Activated T-helper 1 cell treated with Interleukin-2 at 50 U/mL for 16 hours (primary cell): Measurements from ENCODE around the gene ANXA4.
"Not testable (repeated sequence)": the region's sequence is repeated elsewhere in the genome, so short reads cannot be mapped to it uniquely, and the experiment has no call there.

ENCODE experiments used
- DNase-seq: peaks from one replicate; pipeline ENCODE4 v3.0.0-alpha.2; 2020; ENCODE audit warnings: low read depth

Gene ANXA4

GRCh38 chr2:69807821-69808540 is 66.0 kb downstream of the ANXA4 start:
- no peak for DNase-seq

- DNase-seq = no peak
These were observed 68.6 kb downstream of the ANXA4 start for GRCh38 chr2:69810550-69810949.

GRCh38 chr2:69811018-69811417 is 69.1 kb downstream of the ANXA4 start:
- no peak for DNase-seq

- DNase-seq = no peak
These were observed 69.7 kb downstream of the ANXA4 start for GRCh38 chr2:69811591-69811990.

- no peak for DNase-seq
These were observed 73.8 kb downstream of the ANXA4 start for GRCh38 chr2:69815717-69816116.

GRCh38 chr2:69816923-69817542 is 75.1 kb downstream of the ANXA4 start:
- peak; percentile 34 for DNase-seq

- no peak for DNase-seq
These were observed 76.0 kb downstream of the ANXA4 start for GRCh38 chr2:69817729-69818501.

- DNase-seq = no peak
These were observed 86.0 kb downstream of the ANXA4 start for GRCh38 chr2:69827796-69828540.

GRCh38 chr2:69828938-69829255 is 87.0 kb downstream of the ANXA4 start:
- no peak for DNase-seq

- peak; percentile 98 for DNase-seq
These were observed 87.5 kb downstream of the ANXA4 start, which contains the start of gene GMCL1 for GRCh38 chr2:69829256-69830044. Gene GMCL1, plus strand, starts transcription at chr2:69829660. Its CDS starts 233 bp downstream, at chr2:69829893.

GRCh38 chr2:69830045-69830905 is 88.3 kb downstream of the ANXA4 start:
- peak; percentile 17 for DNase-seq

- DNase-seq = not testable (repeated sequence)
These were observed 88.9 kb downstream of the ANXA4 start for GRCh38 chr2:69830906-69831241.

GRCh38 chr2:69831354-69831905 is 89.5 kb downstream of the ANXA4 start:
- no peak for DNase-seq

GRCh38 chr2:69833752-69834151 is 91.8 kb downstream of the ANXA4 start:
- DNase-seq = no peak

- no peak for DNase-seq
These were observed 93.7 kb downstream of the ANXA4 start for GRCh38 chr2:69835666-69836065.

GRCh38 chr2:69836316-69836715 is 94.4 kb downstream of the ANXA4 start:
- DNase-seq = no peak

GRCh38 chr2:69837533-69837932 is 95.6 kb downstream of the ANXA4 start:
- no peak for DNase-seq

GRCh38 chr2:69843993-69844392 is 102.1 kb downstream of the ANXA4 start:
- DNase-seq = no peak

GRCh38 chr2:69844560-69844959 is 102.6 kb downstream of the ANXA4 start:
- no peak for DNase-seq
